Measurements from ENCODE around the gene GINS1.
"Not testable (repeated sequence)": the region's sequence is repeated elsewhere in the genome, so short reads cannot be mapped to it uniquely, and the experiment has no call there.

Gene GINS1

DNA sequence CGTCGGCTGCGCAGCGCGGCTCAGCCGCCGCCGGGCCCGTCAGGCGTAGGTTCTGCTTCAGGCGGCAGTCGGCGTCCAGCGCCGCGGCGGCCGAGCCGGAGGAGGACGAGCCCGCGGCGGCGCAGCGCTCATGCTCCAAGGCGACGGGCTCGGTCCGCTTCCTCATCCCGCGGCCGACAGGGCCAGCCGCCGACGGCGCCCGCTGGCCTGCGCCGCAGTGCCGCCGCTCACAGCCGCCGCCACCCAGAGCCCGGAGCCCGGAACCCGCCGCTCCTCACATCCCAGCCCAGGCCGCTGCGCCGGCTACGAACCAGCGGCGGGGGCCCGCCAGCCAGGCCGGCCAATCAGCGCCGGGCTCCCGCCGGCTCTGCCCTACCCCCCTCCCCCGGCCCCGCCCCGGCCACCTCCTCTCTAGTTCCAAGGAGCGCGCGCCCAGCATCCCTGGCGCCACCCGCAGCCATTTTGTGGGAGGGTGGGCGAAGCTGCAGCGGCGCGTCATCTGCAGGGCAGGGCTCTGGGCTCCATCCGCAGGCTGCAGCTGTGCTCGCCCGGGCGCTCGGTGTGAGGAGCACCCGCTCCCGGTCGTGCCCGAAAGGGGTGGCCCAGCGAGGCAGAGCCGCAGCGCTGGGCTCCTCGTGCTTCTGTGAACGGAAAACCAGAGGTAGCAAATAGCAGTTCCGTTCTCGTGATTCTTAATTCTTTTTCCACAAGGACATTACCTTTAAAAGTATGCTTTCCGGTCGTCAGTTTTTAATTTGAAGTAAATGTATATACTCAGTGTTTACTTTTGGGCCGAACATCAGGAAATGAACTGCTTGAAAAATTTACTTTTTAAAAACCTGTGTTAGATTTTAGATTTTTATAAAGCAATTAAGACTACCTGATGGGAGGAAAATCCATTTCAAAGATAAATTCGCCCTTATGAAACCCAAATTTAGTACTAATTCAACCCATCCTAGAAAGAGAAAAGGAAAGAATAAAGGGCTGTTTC, 16.6 kb upstream of the GINS1 start, which contains the start of gene ABHD12:
Gene ABHD12, minus strand, starts transcription at position 298 of the 991 bp plus-strand sequence. Its CDS starts 132 bp downstream, at position 166.
- peak; percentile 94 for DNase-seq

DNA sequence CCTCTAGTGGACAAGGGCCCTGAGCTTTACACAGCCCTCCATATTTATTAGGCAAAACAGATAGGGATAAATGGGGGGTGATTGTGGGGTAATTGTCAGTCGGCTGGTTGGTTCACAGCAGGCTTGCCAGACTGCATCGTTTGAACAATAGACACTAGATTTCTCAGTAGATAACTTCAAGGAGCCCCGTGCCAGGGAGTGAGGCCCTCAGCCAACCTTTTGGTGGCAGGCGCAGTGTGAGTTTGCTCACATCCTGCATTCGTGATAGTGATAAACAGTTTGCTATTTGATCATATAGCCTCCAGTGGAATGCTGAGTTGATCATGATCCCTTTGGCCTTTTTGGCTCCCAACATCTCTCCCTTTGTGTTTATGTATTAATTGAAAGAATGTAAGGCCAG, 13.2 kb upstream of the GINS1 start:
- DNase-seq: no peak

DNA sequence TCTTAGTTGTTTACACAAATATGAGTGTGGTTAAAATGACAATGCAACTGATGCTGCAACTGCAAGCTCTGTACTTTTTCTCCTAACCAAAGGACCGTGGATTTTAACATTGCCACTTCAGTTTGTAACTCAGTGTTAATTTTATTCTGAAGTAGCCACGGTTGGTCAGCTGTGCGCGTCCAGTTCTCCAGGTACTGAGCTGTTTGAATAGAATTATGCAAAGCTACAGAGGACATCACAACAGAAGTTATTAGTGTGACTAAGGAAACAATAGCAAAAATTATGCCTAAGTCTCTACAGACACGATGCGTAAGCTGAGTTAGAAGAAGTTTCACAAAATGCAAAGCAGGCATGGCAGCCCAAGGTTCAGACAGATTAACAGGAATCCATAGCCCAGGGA, 12.5 kb upstream of the GINS1 start:
- DNase-seq: no peak

DNA sequence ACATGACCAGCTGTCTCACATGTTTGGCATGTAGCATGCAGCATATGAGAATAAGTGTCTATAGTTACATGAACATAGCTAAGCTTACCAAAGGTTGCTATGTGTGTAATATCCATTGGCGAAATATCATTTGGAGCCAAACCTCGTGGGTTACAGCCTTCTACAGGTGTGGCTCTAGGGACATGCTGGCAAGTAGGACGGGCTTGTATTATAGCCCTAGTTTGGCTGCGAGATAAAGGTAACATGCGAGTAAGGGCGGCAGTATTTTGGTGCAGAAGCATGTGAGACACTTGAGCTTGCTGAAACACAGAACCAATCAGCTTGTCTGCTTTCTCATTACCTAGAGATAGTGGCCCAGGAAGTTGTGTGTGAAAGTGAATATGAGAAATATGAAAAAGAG, 10.4 kb upstream of the GINS1 start:
- no peak for DNase-seq

DNA sequence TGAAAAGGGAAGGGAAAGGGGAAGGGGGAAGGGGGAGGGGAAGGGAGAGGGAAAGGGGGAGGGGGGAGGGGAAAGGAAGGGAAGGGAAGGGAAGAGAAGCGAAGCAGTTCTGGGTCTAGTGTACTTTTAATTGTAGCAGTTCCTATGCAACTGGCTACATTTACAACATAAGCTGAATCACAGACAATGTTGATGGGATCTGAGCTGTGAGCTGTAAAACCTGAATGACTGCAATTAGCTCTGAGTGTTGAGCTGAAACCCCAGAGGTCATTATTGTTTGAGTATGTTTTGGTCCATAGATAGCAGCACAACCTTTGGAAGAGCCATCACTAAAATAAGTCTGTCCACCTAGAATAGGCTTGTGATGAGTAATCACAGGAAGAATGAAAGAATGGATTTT, 9.7 kb upstream of the GINS1 start:
- no peak for DNase-seq

DNA sequence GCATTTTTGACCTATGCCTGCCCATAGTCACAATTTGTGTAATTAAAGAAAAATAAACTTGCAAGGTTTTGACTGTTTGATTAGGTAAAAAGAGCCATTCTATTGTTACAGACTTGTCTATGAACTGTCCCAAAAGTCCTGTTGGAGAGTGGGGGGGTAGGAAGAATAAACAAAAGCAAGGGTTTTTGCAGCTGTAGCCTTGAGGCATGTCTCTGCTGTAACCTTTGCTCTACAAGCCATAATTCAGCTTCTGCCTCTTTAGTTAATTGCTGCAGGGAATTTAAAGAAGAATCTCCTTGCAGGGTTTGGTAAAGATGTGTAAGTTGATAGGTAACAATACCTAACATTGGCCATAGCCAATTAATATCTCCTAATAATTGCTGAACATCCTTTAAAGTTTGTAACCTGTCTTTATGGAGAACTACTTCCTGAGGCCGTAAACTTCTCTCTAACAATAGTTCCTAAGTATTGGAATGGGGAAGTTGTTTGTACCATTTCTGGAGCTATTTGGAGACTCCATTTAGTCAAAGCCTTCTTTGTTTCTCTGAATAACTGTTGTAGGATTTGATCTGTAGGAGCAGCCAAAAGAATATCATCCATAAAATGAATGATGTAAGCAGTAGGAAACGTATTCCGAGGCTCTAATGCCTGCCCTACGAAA, 9.0 kb upstream of the GINS1 start:
- no peak for DNase-seq

DNA sequence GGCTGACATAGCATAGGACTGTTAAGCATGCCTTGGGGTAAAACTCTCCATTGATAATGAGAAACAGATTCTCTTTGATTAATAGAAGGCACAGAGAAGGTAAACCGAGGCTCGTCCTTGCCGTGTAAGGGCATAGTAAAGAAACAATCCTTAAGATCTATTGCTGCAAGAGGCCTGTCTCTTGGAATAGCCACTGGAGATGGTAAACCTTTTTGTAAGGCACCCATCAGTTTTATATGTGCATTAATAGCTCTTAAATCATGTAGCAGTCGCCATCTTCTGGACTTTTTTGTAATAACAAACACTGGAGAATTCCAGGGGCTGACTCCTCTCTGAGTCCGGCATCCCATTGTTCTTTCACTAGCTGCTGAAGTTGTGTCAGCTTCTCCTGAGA, 8.4 kb upstream of the GINS1 start:
- no peak for DNase-seq

DNA sequence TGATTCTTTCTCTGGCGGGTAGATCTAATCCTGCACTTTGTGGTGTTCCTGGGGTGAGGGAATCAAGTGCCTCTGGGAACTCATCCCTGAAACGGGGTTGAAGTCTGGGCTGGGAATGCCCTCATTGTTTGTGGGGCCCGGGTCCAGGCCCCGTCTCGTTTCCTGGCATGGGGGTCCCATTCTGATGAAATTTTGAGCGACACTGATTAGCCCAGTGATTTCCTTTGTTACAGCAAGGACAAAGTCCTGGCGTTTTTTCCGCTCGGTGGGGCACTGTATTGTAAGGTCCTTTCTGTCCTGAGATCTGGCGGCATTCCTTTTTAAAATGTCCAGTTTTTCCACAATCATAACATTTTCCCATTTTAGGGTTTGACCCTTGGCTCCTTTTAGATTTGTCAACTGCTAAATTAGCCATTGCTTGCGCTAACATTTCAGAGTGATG, 7.2 kb upstream of the GINS1 start:
- DNase-seq: not testable (repeated sequence)

DNA sequence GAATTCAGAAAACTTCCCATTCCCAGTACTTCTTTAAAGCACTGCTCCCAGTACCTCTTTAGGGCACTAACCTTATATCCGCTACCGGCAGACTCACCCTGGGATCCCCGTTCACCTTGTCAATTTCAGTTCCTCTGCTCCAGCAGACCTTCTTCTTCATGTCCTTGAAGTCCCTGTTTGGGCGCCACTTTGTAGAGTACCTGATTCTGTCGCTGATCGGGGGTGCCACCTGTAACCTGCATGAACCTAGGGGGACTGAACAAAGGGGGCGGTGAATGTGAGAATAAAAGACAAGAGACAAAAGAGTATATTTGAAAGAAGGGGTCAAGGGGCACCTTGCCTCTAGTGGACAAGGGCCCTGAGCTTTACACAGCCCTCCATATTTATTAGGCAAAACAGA, 4.9 kb upstream of the GINS1 start:
- no peak for DNase-seq

DNA sequence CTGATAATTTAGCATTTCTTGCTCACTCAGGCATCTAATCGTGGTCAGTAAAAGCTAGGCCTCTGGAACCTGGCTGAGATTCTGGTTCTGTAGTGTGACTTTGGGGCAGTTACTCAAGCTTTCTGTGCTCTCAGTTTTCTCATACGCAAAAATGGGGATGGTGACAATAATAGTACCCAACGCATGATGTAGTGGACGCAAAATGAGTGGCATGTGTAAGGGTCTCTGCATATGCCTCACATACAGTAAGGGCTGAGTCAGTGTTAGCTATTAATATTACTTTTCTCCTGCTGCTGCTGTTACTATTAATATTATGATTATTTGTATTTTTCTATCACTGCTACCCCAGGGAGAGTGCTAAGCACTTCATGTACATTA, 686 bp downstream of the GINS1 start:
- no peak for DNase-seq

DNA sequence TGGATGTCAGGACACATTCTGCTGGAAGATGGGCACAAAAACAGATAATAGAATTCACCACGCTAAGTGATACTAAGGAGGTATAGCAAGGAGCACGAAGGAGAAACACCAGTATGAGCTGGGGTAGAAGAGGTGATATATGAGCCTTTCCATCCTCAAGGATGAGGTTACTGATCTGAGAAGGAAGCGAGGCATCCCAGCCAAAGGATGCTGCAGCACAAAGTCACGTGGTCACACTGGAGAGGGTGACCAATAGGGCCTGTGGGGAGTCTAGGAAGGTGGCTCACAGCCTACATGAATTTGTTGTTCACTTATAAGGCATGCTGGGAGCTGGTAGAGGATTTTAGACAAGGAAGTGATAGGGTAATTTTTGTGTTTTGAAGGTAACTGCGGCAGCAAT, 1.4 kb downstream of the GINS1 start:
- no peak for DNase-seq

DNA sequence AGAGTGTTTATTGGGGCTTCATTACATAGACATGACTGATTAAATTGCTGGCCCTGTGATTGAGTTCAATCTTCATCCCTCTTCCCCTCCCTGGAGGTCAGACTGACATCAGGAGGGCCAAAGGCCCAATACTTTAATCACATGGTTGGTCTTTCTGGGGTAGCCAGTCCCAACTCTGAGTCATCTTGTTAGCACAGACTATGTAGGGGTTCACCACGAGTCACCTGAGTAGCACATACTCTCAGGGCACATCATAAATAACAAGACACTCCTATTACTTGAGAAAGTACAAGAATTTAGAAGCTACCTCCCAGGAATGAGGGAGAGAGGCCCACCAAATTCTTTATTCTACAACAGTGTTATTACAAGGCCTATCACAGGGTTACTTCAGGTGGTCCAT, 11.3 kb downstream of the GINS1 start:
- DNase-seq: no peak

DNA sequence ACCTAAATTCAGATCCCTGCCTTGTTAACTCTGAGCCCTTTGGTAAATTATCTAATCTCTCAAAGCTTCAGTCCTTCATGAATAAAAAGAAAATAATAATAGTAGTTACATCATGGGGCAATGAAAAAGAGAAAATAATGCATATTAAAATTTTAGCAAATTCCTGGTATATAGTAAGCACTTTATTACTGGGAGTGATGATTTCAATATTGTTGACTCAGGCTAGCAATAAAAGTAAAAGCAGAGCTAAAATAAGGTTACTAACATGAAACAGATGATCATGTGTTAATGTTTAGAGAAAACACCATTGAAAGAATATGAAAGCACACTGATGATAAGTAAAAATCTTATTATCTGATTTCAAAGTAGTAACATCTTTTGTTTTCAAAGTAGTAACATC, 13.6 kb downstream of the GINS1 start:
- DNase-seq: no peak

DNA sequence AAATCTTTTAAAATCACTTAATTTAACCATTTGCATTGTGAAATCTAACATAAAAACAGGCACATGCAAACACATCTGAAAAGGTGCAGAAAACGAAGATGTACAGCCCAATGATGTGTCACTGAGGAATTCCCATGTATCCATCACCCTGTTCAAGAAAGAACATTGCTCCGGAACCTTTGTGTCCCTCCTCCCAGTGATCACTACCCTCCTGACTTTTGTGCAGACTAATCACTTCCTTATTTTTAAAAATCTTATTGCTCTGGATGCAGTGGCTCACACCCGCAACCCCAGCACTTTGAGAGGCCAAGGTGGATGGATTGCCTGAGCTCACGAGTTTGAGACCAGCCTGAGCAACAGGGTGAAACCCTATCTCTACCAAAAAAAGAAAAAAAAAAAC, 14.6 kb downstream of the GINS1 start:
- DNase-seq: no peak

DNA sequence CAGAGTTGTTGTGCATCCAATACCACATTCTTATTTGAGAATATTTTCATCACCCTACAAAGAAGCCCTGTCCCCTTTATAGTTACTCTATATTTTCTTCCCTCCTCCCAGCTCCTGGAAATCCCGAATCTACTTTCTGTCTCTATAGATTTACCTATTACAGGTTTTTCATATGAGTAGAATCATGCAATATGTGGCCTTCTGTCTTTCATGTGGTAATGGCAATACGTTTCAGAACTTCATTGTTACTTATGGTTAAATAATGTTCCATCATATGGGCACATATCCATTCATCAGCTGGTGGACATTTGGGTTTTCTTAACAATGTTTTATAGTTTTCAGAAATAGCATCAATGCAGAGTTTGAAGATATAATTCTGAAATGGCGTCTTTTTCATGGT, 17.1 kb downstream of the GINS1 start:
- DNase-seq: no peak

DNA sequence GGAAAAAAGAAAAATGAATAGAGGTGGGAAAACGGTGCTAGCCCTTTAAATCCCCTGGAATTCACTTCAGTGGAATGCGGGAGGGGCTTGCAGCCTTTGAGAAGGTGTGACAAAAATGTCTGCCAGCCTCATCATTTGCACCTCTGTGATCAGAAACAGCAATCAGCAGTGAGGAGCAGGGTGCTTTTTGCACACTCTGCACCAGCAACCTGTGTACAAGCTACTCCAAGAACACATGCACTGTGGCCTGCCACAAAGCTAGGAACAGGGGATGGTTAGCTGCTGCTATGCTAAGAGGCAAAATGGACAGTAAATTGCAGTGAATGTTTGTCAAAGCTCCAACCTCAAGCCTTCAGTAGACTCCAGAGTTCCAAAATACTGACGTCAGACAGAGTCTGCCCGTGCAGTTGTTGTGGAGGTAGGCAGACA, 29.7 kb downstream of the GINS1 start:
- DNase-seq: no peak

DNA sequence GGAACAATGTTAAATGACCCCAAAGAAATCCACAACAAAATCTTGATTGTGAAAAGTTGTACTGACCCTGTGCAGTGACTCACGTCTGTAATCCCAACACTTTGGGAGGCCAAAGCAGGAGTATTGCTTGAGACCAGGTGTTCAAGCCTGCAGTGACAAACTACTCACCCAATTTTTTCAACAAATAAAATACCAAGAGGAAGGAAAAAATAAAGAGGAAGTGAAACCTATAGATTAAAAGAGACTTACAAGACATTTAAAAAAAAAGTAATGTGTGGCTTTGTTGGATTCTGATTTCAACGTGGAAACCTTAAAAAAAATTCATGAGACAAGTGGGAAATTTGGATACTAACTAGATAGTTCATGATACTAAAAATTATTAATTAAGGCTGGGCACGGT, 31.9 kb downstream of the GINS1 start:
- no peak for DNase-seq

DNA sequence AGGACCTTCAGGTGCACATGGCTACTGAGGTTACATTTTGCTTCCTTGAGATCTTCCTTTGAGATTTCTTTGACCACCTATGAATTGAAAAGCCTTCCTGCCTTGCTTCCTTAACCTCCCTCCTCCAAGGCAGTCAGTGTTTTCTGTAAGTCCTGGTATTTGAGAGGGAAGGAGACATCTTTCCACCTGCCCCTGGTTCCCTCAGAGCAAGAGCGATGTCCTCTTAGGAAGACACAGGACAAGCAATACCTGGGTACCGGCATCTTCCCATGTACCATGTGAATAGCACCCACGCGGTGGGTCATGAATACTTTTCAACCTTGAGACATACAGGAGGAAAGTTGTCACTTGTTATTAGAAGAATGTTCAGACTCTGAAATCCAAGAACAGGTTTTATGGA, 37.1 kb downstream of the GINS1 start:
- DNase-seq: no peak

DNA sequence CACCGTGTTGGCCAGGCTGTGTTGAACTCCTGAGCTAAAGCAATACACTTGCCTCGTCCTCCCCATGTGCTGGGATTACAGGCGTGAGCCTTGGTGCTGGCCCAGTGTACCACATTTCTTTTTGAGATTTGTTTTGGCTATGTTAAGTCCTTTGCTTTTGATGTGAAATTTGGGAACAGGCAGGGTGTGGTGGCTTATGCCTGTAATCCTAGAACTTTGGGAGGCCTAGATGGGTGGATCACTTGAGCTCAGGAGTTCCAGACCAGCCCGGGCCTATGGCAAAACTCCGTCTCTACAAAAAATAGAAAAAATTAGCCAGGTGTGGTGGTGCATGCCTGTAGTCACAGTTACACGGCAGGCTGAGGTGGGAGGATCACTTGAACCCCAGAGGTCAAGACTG, 40.2 kb downstream of the GINS1 start:
- no peak for DNase-seq

DNA sequence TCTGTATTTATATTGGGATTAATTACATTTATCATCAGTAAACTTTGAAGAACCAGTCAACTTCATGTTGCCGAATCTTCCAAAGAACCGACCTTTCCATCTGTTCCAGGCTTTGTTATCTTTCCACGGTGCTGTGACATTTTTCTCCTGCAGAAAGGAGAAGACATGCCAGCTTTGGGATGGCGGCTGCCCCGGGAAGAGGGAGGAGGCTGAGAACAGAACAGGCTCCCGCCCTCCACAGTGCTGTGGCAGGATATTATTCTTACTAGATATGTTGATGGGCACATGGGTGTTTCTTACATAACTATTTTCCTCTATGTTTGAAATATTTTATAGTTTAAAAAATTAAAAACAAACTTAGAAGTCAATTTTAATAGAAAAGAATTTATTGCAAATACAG, 44.9 kb downstream of the GINS1 start:
- no peak for DNase-seq

DNA sequence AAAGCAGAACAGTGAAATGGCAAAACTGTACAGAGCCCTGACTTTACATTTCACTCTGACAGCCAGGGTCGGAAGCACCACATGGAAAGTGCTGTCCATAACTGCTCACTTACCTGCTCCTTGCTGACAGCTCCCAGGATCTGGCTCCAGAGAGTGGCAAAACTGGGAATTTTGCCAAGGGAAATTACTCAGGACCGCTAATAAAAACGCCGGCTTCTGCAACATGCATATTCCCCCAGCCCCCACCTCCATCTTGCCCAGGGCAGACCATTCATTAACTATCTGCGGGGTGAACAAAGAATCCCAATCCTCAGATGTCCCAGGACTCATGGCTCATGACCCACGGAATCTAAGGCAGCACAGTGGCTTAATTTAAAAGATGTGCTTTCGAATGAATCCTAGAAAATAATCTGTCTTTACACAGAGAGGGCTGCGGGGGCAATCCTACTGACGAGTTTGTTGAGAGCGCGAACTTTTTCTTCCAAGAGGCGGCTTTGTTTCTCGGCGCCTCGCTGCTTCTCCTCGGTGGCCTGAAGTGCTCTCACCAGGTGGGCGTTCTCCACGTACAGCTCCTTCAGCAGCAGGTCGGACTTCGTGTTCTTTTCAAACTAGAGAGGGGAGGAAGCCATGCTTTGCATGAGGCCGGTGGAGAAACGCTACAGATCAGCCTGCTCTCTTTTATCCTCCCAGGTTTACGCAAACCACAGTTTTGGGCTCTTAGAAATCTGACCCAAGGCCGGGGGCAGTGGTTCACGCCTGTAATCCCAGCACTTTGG, 45.8 kb downstream of the GINS1 start:
- no peak for DNase-seq

DNA sequence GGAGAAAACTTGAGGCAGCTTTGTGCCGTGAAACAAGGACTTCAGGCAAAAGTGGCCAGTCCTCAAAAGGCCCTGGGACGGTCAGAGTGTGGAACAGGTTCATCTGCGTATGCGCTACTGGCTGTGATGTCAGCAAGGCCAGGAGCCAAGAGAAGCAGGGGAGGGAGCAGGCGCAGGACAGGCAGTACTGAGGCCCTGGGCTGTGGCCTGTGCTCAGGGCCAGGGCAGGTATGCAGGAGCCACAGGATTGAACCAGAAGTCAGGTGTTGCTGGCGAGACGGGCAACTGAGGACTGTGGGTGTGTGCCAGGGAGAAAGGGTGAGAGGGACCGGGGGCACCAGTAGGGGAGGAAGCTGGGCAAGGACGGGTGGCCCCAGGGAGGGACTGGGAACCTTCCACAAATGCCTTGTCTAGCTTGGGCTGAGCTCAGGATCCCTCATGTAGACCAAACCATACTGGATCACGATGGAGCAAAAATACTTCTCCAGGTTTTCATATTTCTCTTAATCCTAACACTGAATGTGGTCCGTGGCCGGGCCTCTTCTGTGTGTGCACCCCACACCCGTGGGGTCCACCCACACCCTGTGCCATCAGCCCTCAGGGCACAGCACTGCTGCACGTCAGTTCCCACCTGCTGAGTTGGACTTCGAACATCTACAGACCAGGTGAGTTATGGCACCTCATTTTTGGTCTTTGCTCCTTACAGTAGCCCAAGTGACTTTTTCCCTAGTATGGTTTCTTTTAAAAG, 46.9 kb downstream of the GINS1 start:
- no peak for DNase-seq
